Panc1 (cell line): Measurements from ENCODE around the gene PRR5. TPM values are rescaled to one million over a fixed set of nuclear protein-coding genes. Genes with fewer than 3 reads are reported as not detected.

Source experiments
- ATAC-seq: fragments of 200-7000 bp; cut with Tn5 transposase; 2 replicates; pipeline ENCODE4 v1.9.1; 2020; ENCODE audit warnings: mild to moderate bottlenecking, moderate library complexity
- BruUV-seq: library from RNA; stranded (reverse); fragments of 400-500 nt; replicated peaks from 2 replicates; lab custom pipeline; 2021; lab: Mats Ljungman, UMichigan
- CTCF ChIA-PET: fragments of 300-600 bp; sonication (Branson Sonifier 250); formaldehyde crosslinking; loops from one replicate; lab custom pipeline; 2022; ENCODE audit warnings: antibody characterized with exemption; lab: Charles Lee
- POLR2A ChIA-PET: fragments of 300-600 bp; sonication (Branson Sonifier 250); formaldehyde crosslinking; loops from one replicate; lab custom pipeline; 2022; ENCODE audit warnings: antibody characterized with exemption; lab: Charles Lee
- DNase-seq: peaks from one replicate; pipeline ENCODE4 v3.0.0-alpha.2; 2010; ENCODE audit warnings: low read depth, low spot score
- H3K27ac ChIP-seq: 2 replicates; pipeline ENCODE4 v1.5.1; 2011; ENCODE audit warnings: mild to moderate bottlenecking, low read length, inconsistent platforms
- H3K27me3 ChIP-seq: fragments of 200-500 bp; sonication (Bioruptor generic); 2 replicates; pipeline ENCODE4 v1.6.0; 2014; ENCODE audit warnings: low read length, inconsistent platforms; ENCODE audit not compliant: control insufficient read depth, insufficient read depth
- H3K36me3 ChIP-seq: fragments of 200-500 bp; sonication (Bioruptor generic); 2 replicates; pipeline ENCODE4 v1.5.1; 2014; ENCODE audit warnings: inconsistent platforms, mild to moderate bottlenecking, low read length, moderate library complexity; ENCODE audit not compliant: control insufficient read depth, insufficient read depth
- H3K4me1 ChIP-seq: 2 replicates; pipeline ENCODE4 v1.5.1; 2011; ENCODE audit warnings: inconsistent platforms, mild to moderate bottlenecking, low read length, moderate library complexity; ENCODE audit not compliant: control insufficient read depth, insufficient read depth
- H3K4me3 ChIP-seq, 2 experiments: 2 replicates each; pipeline ENCODE4 v1.5.1; 2011 to 2012; ENCODE audit warnings: low read depth in 2 of 2, low read length in 2 of 2, mild to moderate bottlenecking in 2 of 2, inconsistent platforms in 1 of 2, moderate library complexity in 1 of 2
- H3K9me3 ChIP-seq: fragments of 200-500 bp; sonication (Bioruptor generic); 2 replicates; pipeline ENCODE4 v1.5.1; 2014; ENCODE audit warnings: low read depth, mild to moderate bottlenecking, inconsistent platforms, low read length, moderate library complexity; ENCODE audit not compliant: control insufficient read depth, insufficient read depth
- POLR2AphosphoS5 ChIP-seq: IDR thresholded peaks from 2 replicates; pipeline ENCODE4 v1.6.1; 2012; ENCODE audit warnings: mild to moderate bottlenecking, low read depth, low read length, moderate library complexity
- SIN3A ChIP-seq: IDR thresholded peaks from 2 replicates; pipeline ENCODE4 v1.6.1; 2012; ENCODE audit warnings: low read depth, mild to moderate bottlenecking, low read length, moderate library complexity, borderline replicate concordance; ENCODE audit not compliant: insufficient read depth
- TCF7L2 ChIP-seq: IDR thresholded peaks from 2 replicates; pipeline ENCODE4 v1.6.1; 2011; ENCODE audit warnings: mild to moderate bottlenecking, low read depth, low read length, inconsistent platforms
- in situ Hi-C: cut with HindIII; loops from 2 replicates; pipeline ENCODE4 v1.10.0; 2016; ENCODE audit warnings: low sequenced_read_pairs, low pct_unique_long_range_greater_than_20kb
- intact Hi-C: fragments of 100-400 bp; cut with micrococcal nuclease; formaldehyde crosslinking; loops from one replicate; pipeline ENCODE4 v1.10.0; 2022; ENCODE audit not compliant: unreplicated experiment
- total RNA-seq: library from RNA; stranded (reverse); gene quantifications from one replicate; pipeline ENCODE4 v1.2.1, GENCODE V29; 2021; ENCODE audit not compliant: unreplicated experiment
- TF ChIP-seq, protein P1 (sequence below): fragments of 450-650 bp; IDR thresholded peaks from 2 replicates; pipeline ENCODE4 v1.5.1; 2017; ENCODE audit warnings: mild to moderate bottlenecking
- TF ChIP-seq, protein P2 (sequence below), 2 experiments: IDR thresholded peaks; 2 replicates each; pipeline ENCODE4 v1.6.1; 2011 to 2012; ENCODE audit warnings: low read depth in 2 of 2, control low read depth in 1 of 2, low read length in 1 of 2, mild to moderate bottlenecking in 1 of 2, moderate library complexity in 1 of 2; ENCODE audit not compliant: insufficient read depth in 1 of 2

Gene PRR5
- total RNA-seq, 1 experiment from 2014 or later = 11.5 TPM

DNA sequence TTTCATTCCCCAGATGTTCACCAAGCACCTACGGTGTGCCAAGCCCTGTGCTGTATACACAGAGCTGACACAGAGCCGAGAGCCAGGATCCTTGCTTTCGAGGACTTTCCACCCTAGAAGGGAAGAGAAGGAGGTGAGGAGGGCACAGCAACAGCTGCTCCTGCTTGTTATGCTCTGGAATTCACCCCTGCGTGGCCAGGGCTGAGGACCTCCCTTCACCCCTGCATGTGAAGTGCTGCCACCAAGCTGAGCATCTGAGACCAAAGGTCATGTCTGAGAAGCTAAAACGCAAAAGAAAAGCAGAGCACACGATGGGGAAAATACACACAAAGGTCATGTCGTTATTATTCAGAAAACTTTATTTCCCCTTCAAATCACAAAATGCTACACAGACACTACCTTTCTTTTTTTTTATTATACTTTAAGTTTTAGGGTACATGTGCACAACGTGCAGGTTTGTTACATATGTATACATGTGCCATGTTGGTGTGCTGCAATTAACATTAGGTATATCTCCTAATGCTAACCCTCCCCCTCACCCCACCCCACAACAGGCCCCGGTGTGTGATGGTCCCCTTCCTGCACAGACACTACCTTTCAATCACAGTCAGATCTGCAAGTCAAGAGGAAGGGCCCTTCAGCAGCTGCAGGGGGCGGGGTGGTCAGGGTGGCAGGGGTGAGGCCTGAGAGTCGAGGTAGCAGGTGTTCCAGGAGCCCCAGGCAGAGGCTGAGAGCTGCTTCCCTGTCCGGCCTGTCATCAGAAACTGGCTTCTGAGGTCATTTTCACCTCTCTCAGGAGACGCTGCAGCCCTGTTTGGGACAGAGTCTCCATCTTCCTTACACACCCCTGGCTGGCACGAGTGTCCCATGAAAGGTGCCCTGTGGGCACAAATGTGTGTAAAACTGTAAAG is 40.1 kb upstream of the PRR5 start:
- intact Hi-C loops (no loop called here), in situ Hi-C loops (no loop called here)
- no peak for ATAC-seq
- H3K27ac ChIP-seq = no peak overlapping the region
- no peak overlapping the region for H3K4me3 ChIP-seq
- no peaks in the 10 kb centered on the region for H3K9me3 ChIP-seq
- CTCF ChIA-PET = interaction anchor here (0.6 kb wide), 1 partner anchor 159 kb away, joined by 3 read pairs; no protein-coding TSS in a partner anchor
- H3K4me1 ChIP-seq = peaks cover 9% of the 10 kb centered on the region; the same call in 1 of the 2 replicates
- H3K27me3 ChIP-seq = no peaks in the 10 kb centered on the region
- no peak for DNase-seq
- POLR2A ChIA-PET = no interaction called here
- BruUV-seq = no TSS peak
- H3K36me3 ChIP-seq = no peaks in the 10 kb centered on the region
- TF ChIP-seq, protein P1, sequence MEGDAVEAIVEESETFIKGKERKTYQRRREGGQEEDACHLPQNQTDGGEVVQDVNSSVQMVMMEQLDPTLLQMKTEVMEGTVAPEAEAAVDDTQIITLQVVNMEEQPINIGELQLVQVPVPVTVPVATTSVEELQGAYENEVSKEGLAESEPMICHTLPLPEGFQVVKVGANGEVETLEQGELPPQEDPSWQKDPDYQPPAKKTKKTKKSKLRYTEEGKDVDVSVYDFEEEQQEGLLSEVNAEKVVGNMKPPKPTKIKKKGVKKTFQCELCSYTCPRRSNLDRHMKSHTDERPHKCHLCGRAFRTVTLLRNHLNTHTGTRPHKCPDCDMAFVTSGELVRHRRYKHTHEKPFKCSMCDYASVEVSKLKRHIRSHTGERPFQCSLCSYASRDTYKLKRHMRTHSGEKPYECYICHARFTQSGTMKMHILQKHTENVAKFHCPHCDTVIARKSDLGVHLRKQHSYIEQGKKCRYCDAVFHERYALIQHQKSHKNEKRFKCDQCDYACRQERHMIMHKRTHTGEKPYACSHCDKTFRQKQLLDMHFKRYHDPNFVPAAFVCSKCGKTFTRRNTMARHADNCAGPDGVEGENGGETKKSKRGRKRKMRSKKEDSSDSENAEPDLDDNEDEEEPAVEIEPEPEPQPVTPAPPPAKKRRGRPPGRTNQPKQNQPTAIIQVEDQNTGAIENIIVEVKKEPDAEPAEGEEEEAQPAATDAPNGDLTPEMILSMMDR = no peak
- no peak for TF ChIP-seq POLR2AphosphoS5
- TF ChIP-seq, protein P2, sequence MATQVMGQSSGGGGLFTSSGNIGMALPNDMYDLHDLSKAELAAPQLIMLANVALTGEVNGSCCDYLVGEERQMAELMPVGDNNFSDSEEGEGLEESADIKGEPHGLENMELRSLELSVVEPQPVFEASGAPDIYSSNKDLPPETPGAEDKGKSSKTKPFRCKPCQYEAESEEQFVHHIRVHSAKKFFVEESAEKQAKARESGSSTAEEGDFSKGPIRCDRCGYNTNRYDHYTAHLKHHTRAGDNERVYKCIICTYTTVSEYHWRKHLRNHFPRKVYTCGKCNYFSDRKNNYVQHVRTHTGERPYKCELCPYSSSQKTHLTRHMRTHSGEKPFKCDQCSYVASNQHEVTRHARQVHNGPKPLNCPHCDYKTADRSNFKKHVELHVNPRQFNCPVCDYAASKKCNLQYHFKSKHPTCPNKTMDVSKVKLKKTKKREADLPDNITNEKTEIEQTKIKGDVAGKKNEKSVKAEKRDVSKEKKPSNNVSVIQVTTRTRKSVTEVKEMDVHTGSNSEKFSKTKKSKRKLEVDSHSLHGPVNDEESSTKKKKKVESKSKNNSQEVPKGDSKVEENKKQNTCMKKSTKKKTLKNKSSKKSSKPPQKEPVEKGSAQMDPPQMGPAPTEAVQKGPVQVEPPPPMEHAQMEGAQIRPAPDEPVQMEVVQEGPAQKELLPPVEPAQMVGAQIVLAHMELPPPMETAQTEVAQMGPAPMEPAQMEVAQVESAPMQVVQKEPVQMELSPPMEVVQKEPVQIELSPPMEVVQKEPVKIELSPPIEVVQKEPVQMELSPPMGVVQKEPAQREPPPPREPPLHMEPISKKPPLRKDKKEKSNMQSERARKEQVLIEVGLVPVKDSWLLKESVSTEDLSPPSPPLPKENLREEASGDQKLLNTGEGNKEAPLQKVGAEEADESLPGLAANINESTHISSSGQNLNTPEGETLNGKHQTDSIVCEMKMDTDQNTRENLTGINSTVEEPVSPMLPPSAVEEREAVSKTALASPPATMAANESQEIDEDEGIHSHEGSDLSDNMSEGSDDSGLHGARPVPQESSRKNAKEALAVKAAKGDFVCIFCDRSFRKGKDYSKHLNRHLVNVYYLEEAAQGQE (IDR thresholded peaks at IDR 0.05; ENCODE audit: insufficient read depth in 1 of 2, low read depth in 2 of 2, low read length in 1 of 2) = no peak
- no peak for TF ChIP-seq TCF7L2
- no peak for TF ChIP-seq SIN3A

DNA sequence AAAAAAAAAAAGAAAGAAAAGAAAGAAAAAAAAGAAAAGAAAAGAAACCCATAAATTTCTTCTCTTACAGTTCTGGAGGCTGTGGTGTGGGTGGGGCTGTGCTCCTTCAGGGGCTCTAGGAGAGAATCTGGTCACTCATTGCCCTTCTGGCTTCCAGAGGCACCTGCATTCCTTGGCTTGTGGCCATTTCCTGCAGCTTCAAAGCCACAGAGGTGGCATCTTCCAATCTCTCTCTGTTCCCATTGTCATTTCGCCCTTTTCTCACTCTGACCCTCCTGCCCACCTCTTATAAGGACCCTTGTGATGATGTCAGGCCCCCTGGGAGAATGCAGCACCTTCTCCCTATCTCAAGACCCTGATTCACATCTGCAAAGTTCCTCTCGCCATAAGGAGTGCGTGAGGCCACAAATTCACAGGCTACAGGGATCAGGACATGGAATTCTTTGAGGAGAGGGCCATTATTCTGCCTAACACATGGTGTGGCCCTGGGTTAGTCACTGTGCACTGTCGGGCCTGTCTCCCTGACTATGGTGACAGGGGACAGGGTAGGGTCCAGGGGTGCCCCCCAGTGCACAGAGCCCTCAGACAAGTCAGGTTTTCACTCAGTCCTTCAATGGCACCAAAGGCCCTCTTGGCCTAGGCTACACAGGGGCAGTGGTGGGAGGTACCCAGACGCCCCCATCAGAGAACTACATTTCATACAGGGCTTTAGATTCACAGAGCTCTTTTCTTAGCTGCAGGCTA is 38.6 kb upstream of the PRR5 start:
- TF ChIP-seq TCF7L2 = no peak
- TF ChIP-seq, protein P1 = no peak
- no peak for TF ChIP-seq SIN3A
- no peak for TF ChIP-seq POLR2AphosphoS5
- TF ChIP-seq, protein P2 (IDR thresholded peaks at IDR 0.05; ENCODE audit: insufficient read depth in 1 of 2, low read depth in 2 of 2, low read length in 1 of 2) = no peak
- Histone ChIP-seq H3K27me3 (no peaks in the 10 kb centered on the region), H3K36me3 (no peaks in the 10 kb centered on the region), H3K4me1 (peaks cover 9% of the 10 kb centered on the region; the same call in 1 of the 2 replicates), H3K9me3 (no peaks in the 10 kb centered on the region), H3K27ac (no peak overlapping the region), H3K4me3 (no peak overlapping the region)
- ChIA-PET POLR2A (no interaction called here), CTCF (no interaction called here)
- BruUV-seq = no TSS peak
- in situ Hi-C loops = no loop called here
- ATAC-seq = no peak
- intact Hi-C loops = no loop called here
- DNase-seq = no peak
